HepG2 (cell line): ENCODE data around the gene KLHDC8B. TPM values are rescaled to one million over a fixed set of nuclear protein-coding genes. Genes with fewer than 3 reads are reported as not detected.
A peak's percentile ranks its signal among the peaks of the same experiment; 100 is the strongest.

Experiments
- AKAP8 ChIP-seq: sonication (generic); formaldehyde crosslinking; IDR thresholded peaks from 2 replicates; pipeline ENCODE4 v1.5.1; 2020; ENCODE audit warnings: mild to moderate bottlenecking, missing genetic modification reagents
- CBX5 ChIP-seq: sonication (generic); formaldehyde crosslinking; IDR thresholded peaks from 2 replicates; pipeline ENCODE4 v1.4.0; 2020; ENCODE audit warnings: missing genetic modification reagents, borderline replicate concordance
- EED ChIP-seq: sonication (generic); formaldehyde crosslinking; IDR thresholded peaks from 2 replicates; pipeline ENCODE4 v1.5.0; 2020; ENCODE audit warnings: mild to moderate bottlenecking, missing genetic modification reagents
- ELF3 ChIP-seq: IDR thresholded peaks from 2 replicates; pipeline ENCODE4 v1.6.1; 2016; ENCODE audit warnings: missing genetic modification reagents, missing compliant biosample characterization
- FLYWCH1 ChIP-seq: sonication (generic); formaldehyde crosslinking; IDR thresholded peaks from 2 replicates; pipeline ENCODE4 v1.8.1; 2023; ENCODE audit warnings: mild to moderate bottlenecking, missing genetic modification reagents
- FOXC1 ChIP-seq: sonication (generic); formaldehyde crosslinking; IDR thresholded peaks from 2 replicates; pipeline ENCODE4 v1.8.0; 2022; ENCODE audit warnings: mild to moderate bottlenecking, missing genetic modification reagents, borderline replicate concordance
- HNF4G ChIP-seq, 2 experiments: sonication (generic) in 1 of 2; formaldehyde crosslinking in 1 of 2; IDR thresholded peaks; 2 replicates each; pipeline versions ENCODE4 v1.4.0 to v1.6.1; 2011 to 2020; ENCODE audit warnings: borderline replicate concordance in 2 of 2, low read depth in 2 of 2, mild to moderate bottlenecking in 2 of 2, low read length in 1 of 2, missing genetic modification reagents in 1 of 2, moderate library complexity in 1 of 2
- NONO ChIP-seq, 2 experiments: fragments of 450-650 bp in 1 of 2; sonication (generic) in 1 of 2; formaldehyde crosslinking in 1 of 2; IDR thresholded peaks in 1 of 2; conservative IDR thresholded peaks in 1 of 2; 2 replicates each; pipeline versions ENCODE4 v1.6.1 to v1.8.0; 2017 to 2022; ENCODE audit warnings: mild to moderate bottlenecking in 1 of 2, missing genetic modification reagents in 1 of 2, moderate library complexity in 1 of 2
- PTBP1 ChIP-seq: fragments of 200-400 bp; formaldehyde crosslinking; IDR thresholded peaks from 2 replicates; pipeline ENCODE4 v1.6.1; 2018; ENCODE audit warnings: low read length, low read depth; ENCODE audit not compliant: poor library complexity, severe bottlenecking
- SAFB2 ChIP-seq: sonication (generic); formaldehyde crosslinking; IDR thresholded peaks from 2 replicates; pipeline ENCODE4 v1.5.1; 2020; ENCODE audit warnings: missing genetic modification reagents, low read depth, mild to moderate bottlenecking, borderline replicate concordance
- SNAPC2 ChIP-seq: sonication (generic); formaldehyde crosslinking; IDR thresholded peaks from 2 replicates; pipeline ENCODE4 v1.8.1; 2022; ENCODE audit warnings: mild to moderate bottlenecking, missing genetic modification reagents
- SOX5 ChIP-seq: IDR thresholded peaks from 2 replicates; pipeline ENCODE4 v1.6.1; 2016; ENCODE audit warnings: borderline replicate concordance
- SP140L ChIP-seq: sonication (generic); formaldehyde crosslinking; IDR thresholded peaks from 2 replicates; pipeline ENCODE4 v1.4.0; 2020; ENCODE audit warnings: missing genetic modification reagents, borderline replicate concordance
- TP53 ChIP-seq: sonication (generic); formaldehyde crosslinking; conservative IDR thresholded peaks from 2 replicates; pipeline ENCODE4 v1.4.0; 2020; ENCODE audit warnings: missing genetic modification reagents
- ZNF280B ChIP-seq: sonication (generic); formaldehyde crosslinking; IDR thresholded peaks from 2 replicates; pipeline ENCODE4 v1.5.0; 2020; ENCODE audit warnings: missing genetic modification reagents, mild to moderate bottlenecking, borderline replicate concordance
- ZNF3 ChIP-seq: IDR thresholded peaks from 2 replicates; pipeline ENCODE4 v1.7.0; 2017; ENCODE audit warnings: inconsistent platforms
- ZNF441 ChIP-seq: sonication (generic); formaldehyde crosslinking; IDR thresholded peaks from 2 replicates; pipeline ENCODE4 v1.7.0; 2021; ENCODE audit warnings: missing genetic modification reagents, borderline replicate concordance
- ZNF547 ChIP-seq: sonication (generic); formaldehyde crosslinking; IDR thresholded peaks from 2 replicates; pipeline ENCODE4 v1.5.1; 2020; ENCODE audit warnings: mild to moderate bottlenecking, missing genetic modification reagents
- ZNF660 ChIP-seq: sonication (generic); formaldehyde crosslinking; IDR thresholded peaks from 2 replicates; pipeline ENCODE4 v1.5.1; 2020; ENCODE audit warnings: mild to moderate bottlenecking, low read depth, missing genetic modification reagents, borderline replicate concordance
- ZNF788 ChIP-seq: sonication (generic); formaldehyde crosslinking; IDR thresholded peaks from 2 replicates; pipeline ENCODE4 v1.5.0; 2020; ENCODE audit warnings: mild to moderate bottlenecking, missing genetic modification reagents, borderline replicate concordance
- polyA plus RNA-seq, 8 experiments: library from polyadenylated mRNA; depleted of rRNA in 3 of 8; stranded (reverse) in 7 of 8; unstranded in 1 of 8; fragments of >200 nt; fragmentation: Illumina TruSeq in 4 of 8; extraction: Trizol in 4 of 8; gene quantifications; 2 replicates each; pipeline versions ENCODE4 v1.2.1 to v1.2.3, GENCODE V29; 2011 to 2016; ENCODE audit warnings: low read depth in 4 of 8, missing spikeins in 1 of 8, mixed read lengths in 1 of 8; ENCODE audit not compliant: insufficient read depth in 1 of 8
- total RNA-seq, 5 experiments: library from RNA; depleted of rRNA; stranded (reverse); fragments of >200 nt; fragmentation: Illumina TruSeq; extraction: Trizol; gene quantifications; 2 replicates each; pipeline ENCODE4 v1.2.3, GENCODE V29; 2016; ENCODE audit warnings: low read depth in 1 of 5
- TF ChIP-seq, protein P1 (sequence below): sonication (generic); formaldehyde crosslinking; IDR thresholded peaks from 2 replicates; pipeline ENCODE4 v1.5.0; 2020; ENCODE audit warnings: mild to moderate bottlenecking, missing genetic modification reagents
- TF ChIP-seq, protein P2 (sequence below): sonication (generic); formaldehyde crosslinking; IDR thresholded peaks from 2 replicates; pipeline ENCODE4 v1.4.0; 2020; ENCODE audit warnings: missing genetic modification reagents

KLHDC8B gene
- total and polyA plus RNA-seq, 2 of the 13 experiments (the other 11 are each of a cell fraction or from before 2014, with no cell fraction given): 17.2 to 17.8 TPM

DNA sequence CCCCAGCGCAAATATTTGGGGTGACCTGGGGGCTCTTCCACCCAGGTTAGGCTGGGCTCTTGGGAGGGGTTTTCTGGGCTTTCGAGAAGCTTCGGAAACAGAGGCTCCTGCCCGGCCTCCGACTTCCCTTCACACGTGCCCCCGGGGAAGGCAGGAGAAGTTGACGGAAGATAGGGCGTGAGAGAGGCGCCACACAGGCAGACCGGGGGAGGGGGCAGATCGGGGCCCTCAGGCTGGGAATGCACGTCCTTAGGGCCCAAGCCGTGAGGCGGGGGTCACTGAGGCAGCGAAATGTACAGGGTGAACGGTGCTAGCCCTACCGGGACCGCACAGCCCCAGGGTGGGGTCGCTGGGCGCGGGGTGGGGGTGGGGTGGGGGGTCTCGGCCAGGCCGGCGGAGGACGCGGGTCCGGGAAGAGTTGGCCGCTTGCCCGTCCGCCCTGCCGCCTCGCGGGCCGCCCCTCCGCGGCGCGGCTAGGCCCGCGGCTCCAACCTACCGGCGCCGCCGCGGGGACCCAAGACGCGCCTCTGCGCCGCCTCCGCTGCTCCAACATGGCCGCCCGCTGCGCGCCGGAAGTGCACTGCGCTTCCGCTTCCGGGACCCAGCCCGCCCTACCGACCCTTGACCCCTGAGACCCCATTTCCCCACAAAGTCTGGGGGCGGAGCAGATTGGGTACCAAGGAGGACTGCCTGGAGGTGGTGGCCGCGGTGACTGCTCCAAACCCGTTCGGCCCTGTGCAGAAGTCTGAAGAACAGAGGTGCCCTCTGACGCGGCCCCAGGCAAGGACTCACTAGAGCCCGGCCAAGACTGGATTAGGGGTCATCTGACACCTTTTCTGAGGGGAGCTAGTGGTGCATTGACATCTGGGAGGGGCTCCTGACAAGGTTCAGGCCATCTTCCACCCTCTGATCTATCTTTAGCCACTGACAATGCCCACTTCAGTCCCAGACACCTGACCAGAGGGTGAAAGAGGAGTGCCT, 5.3 kb upstream of the KLHDC8B start, which contains the start of gene CCDC71 (continued):
- TF ChIP-seq ZNF280B (CRISPR knock-in tag) (0 out of 2 replicates have a peak, but pooled peaks have one; percentile 37), ZNF788 (CRISPR knock-in tag) (peak; percentile 75; the same call in 1 of the 2 replicates), PTBP1 (no peak), ZNF547 (0 out of 2 replicates have a peak, but pooled peaks have one; percentile 25), ZNF3 (CRISPR knock-in tag) (peak; percentile 97), SP140L (no peak), ELF3 (CRISPR knock-in tag) (peak; percentile 68; the same call in 1 of the 2 replicates), EED (CRISPR knock-in tag) (no peak), HNF4G (IDR thresholded peaks at IDR 0.05; ENCODE audit: borderline replicate concordance, low read depth, low read length) (peak; percentile 85), HNF4G (CRISPR knock-in tag; IDR thresholded peaks at IDR 0.05; ENCODE audit: borderline replicate concordance, low read depth) (peak; percentile 72; the same call in 1 of the 2 replicates), FLYWCH1 (CRISPR knock-in tag) (no peak), ZNF441 (CRISPR knock-in tag) (no peak; the same call in 1 of the 2 replicates), SNAPC2 (CRISPR knock-in tag) (no peak), ZNF660 (CRISPR knock-in tag) (no peak), TP53 (CRISPR knock-in tag) (no peak), AKAP8 (CRISPR knock-in tag) (no peak), SOX5 (CRISPR knock-in tag) (peak; percentile 39; the same call in 1 of the 2 replicates), NONO (IDR thresholded peaks at IDR 0.05) (no peak), NONO (CRISPR knock-in tag; conservative IDR thresholded peaks at IDR 0.05) (peak; percentile 47; the same call in 1 of the 2 replicates), CBX5 (no peak), SAFB2 (CRISPR knock-in tag) (no peak), FOXC1 (no peak; the same call in 1 of the 2 replicates)
- TF ChIP-seq, protein P1, sequence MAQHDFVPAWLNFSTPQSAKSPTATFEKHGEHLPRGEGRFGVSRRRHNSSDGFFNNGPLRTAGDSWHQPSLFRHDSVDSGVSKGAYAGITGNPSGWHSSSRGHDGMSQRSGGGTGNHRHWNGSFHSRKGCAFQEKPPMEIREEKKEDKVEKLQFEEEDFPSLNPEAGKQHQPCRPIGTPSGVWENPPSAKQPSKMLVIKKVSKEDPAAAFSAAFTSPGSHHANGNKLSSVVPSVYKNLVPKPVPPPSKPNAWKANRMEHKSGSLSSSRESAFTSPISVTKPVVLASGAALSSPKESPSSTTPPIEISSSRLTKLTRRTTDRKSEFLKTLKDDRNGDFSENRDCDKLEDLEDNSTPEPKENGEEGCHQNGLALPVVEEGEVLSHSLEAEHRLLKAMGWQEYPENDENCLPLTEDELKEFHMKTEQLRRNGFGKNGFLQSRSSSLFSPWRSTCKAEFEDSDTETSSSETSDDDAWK (CRISPR knock-in tag): no peak
- TF ChIP-seq, protein P2, sequence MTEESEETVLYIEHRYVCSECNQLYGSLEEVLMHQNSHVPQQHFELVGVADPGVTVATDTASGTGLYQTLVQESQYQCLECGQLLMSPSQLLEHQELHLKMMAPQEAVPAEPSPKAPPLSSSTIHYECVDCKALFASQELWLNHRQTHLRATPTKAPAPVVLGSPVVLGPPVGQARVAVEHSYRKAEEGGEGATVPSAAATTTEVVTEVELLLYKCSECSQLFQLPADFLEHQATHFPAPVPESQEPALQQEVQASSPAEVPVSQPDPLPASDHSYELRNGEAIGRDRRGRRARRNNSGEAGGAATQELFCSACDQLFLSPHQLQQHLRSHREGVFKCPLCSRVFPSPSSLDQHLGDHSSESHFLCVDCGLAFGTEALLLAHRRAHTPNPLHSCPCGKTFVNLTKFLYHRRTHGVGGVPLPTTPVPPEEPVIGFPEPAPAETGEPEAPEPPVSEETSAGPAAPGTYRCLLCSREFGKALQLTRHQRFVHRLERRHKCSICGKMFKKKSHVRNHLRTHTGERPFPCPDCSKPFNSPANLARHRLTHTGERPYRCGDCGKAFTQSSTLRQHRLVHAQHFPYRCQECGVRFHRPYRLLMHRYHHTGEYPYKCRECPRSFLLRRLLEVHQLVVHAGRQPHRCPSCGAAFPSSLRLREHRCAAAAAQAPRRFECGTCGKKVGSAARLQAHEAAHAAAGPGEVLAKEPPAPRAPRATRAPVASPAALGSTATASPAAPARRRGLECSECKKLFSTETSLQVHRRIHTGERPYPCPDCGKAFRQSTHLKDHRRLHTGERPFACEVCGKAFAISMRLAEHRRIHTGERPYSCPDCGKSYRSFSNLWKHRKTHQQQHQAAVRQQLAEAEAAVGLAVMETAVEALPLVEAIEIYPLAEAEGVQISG (CRISPR knock-in tag): peak; percentile 86
